K562 (cell line): ENCODE measurements around the gene NYAP1. TPM values are rescaled to one million over a fixed set of nuclear protein-coding genes. Genes with fewer than 3 reads are reported as not detected.

Source experiments
- ATAC-seq: fragments of 200-7000 bp; cut with Tn5 transposase; 3 replicates; pipeline ENCODE4 v1.9.1; 2020; ENCODE audit warnings: moderate library complexity
- BruUV-seq: library from RNA; stranded (reverse); fragments of 400-500 nt; replicated peaks from 2 replicates; lab custom pipeline; 2021; lab: Mats Ljungman, UMichigan
- CTCF ChIA-PET: fragments of 300-600 bp; formaldehyde crosslinking; extraction: SDS; loops from one replicate; lab custom pipeline; 2021; ENCODE audit warnings: low intra/inter-chr PET ratio; lab: Yijun Ruan, JAX
- POLR2A ChIA-PET: fragments of 300-600, 350-650 bp; sonication (Branson Sonifier 250); formaldehyde crosslinking; extraction: SDS; loops from one replicate; lab custom pipeline; 2021; ENCODE audit warnings: antibody characterized with exemption, inconsistent platforms; lab: Yijun Ruan, JAX
- DNase-seq, 4 experiments: peaks; one replicate each; pipeline versions ENCODE4 v3.0.0 to v3.0.0-alpha.2; 2011 to 2018; ENCODE audit warnings: low spot score in 3 of 4, mixed read lengths in 3 of 4; ENCODE audit errors: extremely low read depth in 1 of 4
- FAIRE-seq: peaks from 2 replicates; lab custom pipeline; 2011; peaks lifted over from hg19 to GRCh38; lab: Jason Lieb, UNC
- H2AFZ ChIP-seq: 2 replicates; pipeline ENCODE4 v1.6.0; 2011; ENCODE audit warnings: low read depth, low read length, control low read depth, inconsistent platforms
- H3K27ac ChIP-seq: fragments of 200-600 bp; 3 replicates; pipeline ENCODE4 v1.8.0; 2011; ENCODE audit warnings: low read depth, mild to moderate bottlenecking, control low read depth, inconsistent platforms, low read length, moderate library complexity, mixed read lengths; ENCODE audit errors: extremely low read depth
- H3K27me3 ChIP-seq, 2 experiments: fragments of 300-600 bp in 1 of 2; 2 replicates in 1 of 2; 3 replicates in 1 of 2; pipeline versions ENCODE4 v1.6.0 to v1.8.0; 2011; ENCODE audit warnings: inconsistent platforms in 2 of 2, low read length in 2 of 2, mild to moderate bottlenecking in 1 of 2, mixed read lengths in 1 of 2, moderate library complexity in 1 of 2; ENCODE audit not compliant: control insufficient read depth in 2 of 2, insufficient read depth in 2 of 2
- H3K36me3 ChIP-seq: fragments of 300-600 bp; 3 replicates; pipeline ENCODE4 v1.8.0; 2011; ENCODE audit warnings: mild to moderate bottlenecking, low read length, inconsistent platforms; ENCODE audit not compliant: control insufficient read depth, insufficient read depth
- H3K4me1 ChIP-seq, 2 experiments: fragments of 200-600 bp in 1 of 2; replicated peaks in 1 of 2; 2 replicates in 1 of 2; 3 replicates in 1 of 2; pipeline versions ENCODE4 v1.5.1 to v1.8.0; 2011; ENCODE audit warnings: inconsistent platforms in 2 of 2, low read length in 2 of 2, mild to moderate bottlenecking in 1 of 2, mixed read lengths in 1 of 2, moderate library complexity in 1 of 2; ENCODE audit not compliant: control insufficient read depth in 2 of 2, insufficient read depth in 2 of 2
- H3K4me2 ChIP-seq: 2 replicates; pipeline ENCODE4 v1.6.1; 2011; ENCODE audit warnings: low read length, control low read depth, inconsistent platforms, mixed read lengths; ENCODE audit not compliant: insufficient read depth
- H3K4me3 ChIP-seq: fragments of 200-600 bp; sonication (generic), shearing (Covaris generic); 2 replicates; pipeline ENCODE4 v1.5.1; 2016; ENCODE audit warnings: control low read depth, inconsistent platforms
- H3K79me2 ChIP-seq: fragments of 200-600 bp; 3 replicates; pipeline ENCODE4 v1.8.0; 2011; ENCODE audit warnings: low read length, inconsistent platforms; ENCODE audit not compliant: control insufficient read depth, insufficient read depth
- H3K9ac ChIP-seq, 2 experiments: 2 replicates each; pipeline versions ENCODE4 v1.6.0 to v1.6.1; 2011; ENCODE audit warnings: low read depth in 2 of 2, low read length in 2 of 2, control low read depth in 1 of 2, inconsistent platforms in 1 of 2, mild to moderate bottlenecking in 1 of 2, mixed read lengths in 1 of 2; ENCODE audit not compliant: insufficient read depth in 1 of 2
- H3K9me1 ChIP-seq: one replicate; pipeline ENCODE4 v1.6.0; 2011; ENCODE audit warnings: inconsistent platforms, mild to moderate bottlenecking, low read length, moderate library complexity; ENCODE audit not compliant: control insufficient read depth, insufficient read depth
- H3K9me3 ChIP-seq: replicated peaks from 2 replicates; pipeline ENCODE4 v1.5.1; 2011; ENCODE audit warnings: low read depth, low read length, inconsistent platforms; ENCODE audit not compliant: control insufficient read depth, insufficient read depth
- H4K20me1 ChIP-seq: replicated peaks from 2 replicates; pipeline ENCODE4 v1.6.1; 2011; ENCODE audit warnings: low read length, inconsistent platforms, mixed read lengths; ENCODE audit not compliant: control insufficient read depth, insufficient read depth
- ADNP ChIP-seq: fragments of 200-800 bp; sonication (Bioruptor generic); IDR thresholded peaks from 2 replicates; pipeline ENCODE4 v1.6.1; 2016; ENCODE audit warnings: missing genetic modification characterization, missing compliant biosample characterization
- ARID2 ChIP-seq: fragments of 450-650 bp; IDR thresholded peaks from 2 replicates; pipeline ENCODE4 v1.6.1; 2017; ENCODE audit warnings: antibody characterized with exemption, mild to moderate bottlenecking
- HDAC1 ChIP-seq, 2 experiments: fragments of 450-650 bp; IDR thresholded peaks; 2 replicates each; pipeline ENCODE4 v1.6.1; 2016 to 2017; ENCODE audit warnings: inconsistent platforms in 1 of 2, mild to moderate bottlenecking in 1 of 2, moderate library complexity in 1 of 2
- HDAC2 ChIP-seq: fragments of 450-650 bp; IDR thresholded peaks from 2 replicates; pipeline ENCODE4 v1.6.1; 2016; ENCODE audit warnings: mild to moderate bottlenecking
- KAT7 ChIP-seq: sonication (generic); formaldehyde crosslinking; IDR thresholded peaks from 2 replicates; pipeline ENCODE4 v1.8.0; 2022; ENCODE audit warnings: missing genetic modification reagents, mild to moderate bottlenecking, borderline replicate concordance
- KDM1A ChIP-seq, 2 experiments: fragments of 450-650 bp; IDR thresholded peaks; 2 replicates each; pipeline ENCODE4 v1.6.1; 2016; ENCODE audit warnings: mild to moderate bottlenecking in 2 of 2
- MTA3 ChIP-seq: fragments of 450-650 bp; formaldehyde crosslinking; IDR thresholded peaks from 2 replicates; pipeline ENCODE4 v1.6.1; 2017; ENCODE audit warnings: mild to moderate bottlenecking, borderline replicate concordance
- PTTG1 ChIP-seq: fragments of 450-650 bp; IDR thresholded peaks from 2 replicates; pipeline ENCODE4 v1.6.1; 2016; ENCODE audit warnings: low read depth, mild to moderate bottlenecking, missing genetic modification characterization, missing compliant biosample characterization
- SMARCA5 ChIP-seq: fragments of 450-650 bp; IDR thresholded peaks from 2 replicates; pipeline ENCODE4 v1.6.1; 2016
- XRCC5 ChIP-seq: fragments of 200-400 bp; formaldehyde crosslinking; IDR thresholded peaks from 2 replicates; pipeline ENCODE4 v1.6.1; 2017; ENCODE audit warnings: low read depth, mild to moderate bottlenecking, low read length
- ZBTB17 ChIP-seq: fragments of 450-650 bp; formaldehyde crosslinking; IDR thresholded peaks from 2 replicates; pipeline ENCODE4 v1.4.0; 2020; ENCODE audit warnings: mild to moderate bottlenecking
- WGBS: fragments of 100-300 bp; shearing (Covaris generic); methylation state at CpG from one replicate; pipeline ENCODE4 v1.1.6; 2016; ENCODE audit warnings: low coverage, mixed read lengths; ENCODE audit not compliant: insufficient coverage; ENCODE audit errors: missing lambda C conversion rate; 5-methylcytosine and 5-hydroxymethylcytosine counted together
- in situ Hi-C: fragments of 300-500 bp; cut with MboI; formaldehyde crosslinking; loops from 4 replicates; pipeline ENCODE4 v1.15.0; 2018; ENCODE audit warnings: inconsistent platforms, mixed read lengths
- intact Hi-C: fragments of 100-400 bp; cut with micrococcal nuclease; formaldehyde crosslinking; loops from 2 replicates; pipeline ENCODE4 v1.14.2; 2022
- polyA plus RNA-seq, 8 experiments: library from polyadenylated mRNA; depleted of rRNA in 4 of 8; stranded (reverse) in 5 of 8; unstranded in 3 of 8; fragments of >200 nt; fragmentation: Nextera tagmentation in 2 of 8; fragmentation: Illumina TruSeq in 1 of 8; extraction: Ambion mirVana in 2 of 8; extraction: Trizol in 1 of 8; gene quantifications; 2 replicates each; pipeline versions ENCODE4 v1.2.1 to v1.2.3, GENCODE V29; 2011 to 2014; ENCODE audit warnings: inconsistent platforms in 1 of 8, missing spikeins in 1 of 8
- total RNA-seq, 7 experiments: library from RNA; depleted of rRNA in 6 of 7; stranded (reverse); fragments of >200 nt in 6 of 7; fragmentation: Illumina TruSeq in 2 of 7; extraction: Trizol in 2 of 7; gene quantifications; 2 replicates each; pipeline versions ENCODE4 v1.2.1 to v1.2.3, GENCODE V29; 2011 to 2021; ENCODE audit warnings: low replicate concordance in 1 of 7
- TF ChIP-seq, protein P1 (sequence below): fragments of 450-650 bp; IDR thresholded peaks from 2 replicates; pipeline ENCODE4 v1.6.1; 2016; ENCODE audit warnings: missing biosample characterization, missing genetic modification characterization
- TF ChIP-seq, protein P2 (sequence below): fragments of 250-450 bp; sonication (Bioruptor Pico); IDR thresholded peaks from 2 replicates; pipeline ENCODE4 v1.5.0; 2021
- TF ChIP-seq, protein P3 (sequence below): fragments of 450-650 bp; IDR thresholded peaks from 2 replicates; pipeline ENCODE4 v1.6.1; 2016; ENCODE audit warnings: antibody characterized with exemption
- TF ChIP-seq, protein P4 (sequence below), 2 experiments: fragments of 150-350 bp in 1 of 2; IDR thresholded peaks; 2 replicates each; pipeline ENCODE4 v1.6.1; 2012 to 2016; ENCODE audit warnings: low read depth in 2 of 2, low read length in 2 of 2, mild to moderate bottlenecking in 1 of 2, moderate library complexity in 1 of 2

NYAP1 gene
- total and polyA plus RNA-seq, 9 of the 15 experiments (the other 6 are each of a cell fraction or from before 2014, with no cell fraction given): 0.11 to 0.88 (median 0.22) TPM; not detected in 2

DNA sequence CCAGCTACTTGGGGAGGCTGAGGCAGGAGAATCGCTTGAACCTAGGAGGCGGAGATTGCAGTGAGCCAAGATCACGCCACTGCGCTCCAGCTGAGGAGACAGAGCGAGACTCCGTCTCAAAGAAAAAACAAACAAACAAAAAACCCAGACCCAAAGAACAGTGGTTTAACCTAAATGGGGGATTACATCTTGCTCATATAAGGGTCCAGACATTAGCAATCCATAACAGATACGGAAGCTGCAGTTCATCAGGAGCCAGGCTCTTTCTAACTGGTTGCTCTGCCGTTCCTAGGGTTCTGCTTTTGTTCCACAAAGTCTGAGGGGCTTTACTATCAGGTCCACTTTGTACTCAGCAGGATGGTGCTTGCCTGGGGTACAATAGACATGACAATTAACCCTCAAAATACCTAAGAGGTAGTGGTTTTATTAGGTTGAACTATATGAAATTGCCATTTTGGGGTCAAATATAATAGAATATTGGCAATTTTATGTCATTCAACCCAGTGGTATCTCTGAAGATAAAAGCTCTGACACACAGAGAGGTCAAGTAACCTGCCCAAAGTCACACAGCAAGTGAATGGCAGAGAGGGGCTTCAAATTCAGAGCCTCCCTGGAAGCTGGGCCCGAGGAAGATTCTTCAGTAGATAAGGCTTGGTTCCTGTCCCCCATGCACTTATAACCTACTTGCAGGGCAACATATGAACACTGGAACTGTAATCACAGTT, 21.3 kb downstream of the NYAP1 start:
- POLR2A ChIA-PET: no interaction called here
- no peak for ATAC-seq
- Histone ChIP-seq H3K79me2 (no peaks in the 10 kb centered on the region), H3K4me2 (no peak overlapping the region), H3K9ac (no peak overlapping the region), H3K9me3 (no peaks in the 10 kb centered on the region), H3K4me3 (no peak overlapping the region), H4K20me1 (no peaks in the 10 kb centered on the region), H3K9me1 (no peaks in the 10 kb centered on the region), H3K4me1 (peaks cover 4 to 29% of the 10 kb centered on the region in 2 experiments; a peak in 3 of 5 replicates), H2AFZ (peak overlapping the region; percentile 26; the same call in 1 of the 2 replicates), H3K27me3 (no peaks in the 10 kb centered on the region), H3K27ac (no peak overlapping the region), H3K36me3 (no peaks in the 10 kb centered on the region)
- intact Hi-C loops: loop anchor here (5.0 kb wide), 1 partner anchor 32 kb away; the partner anchor contains the start of gene AGFG2
- CTCF ChIA-PET: no interaction called here
- DNase-seq: peak in 1 of 4 experiments; percentile 7
- in situ Hi-C loops: no loop called here
- no peak for FAIRE-seq
- 76% methylated on average over 9 of the region's 9 CpGs for WGBS
- BruUV-seq: no TSS peak
- TF ChIP-seq, protein P1, sequence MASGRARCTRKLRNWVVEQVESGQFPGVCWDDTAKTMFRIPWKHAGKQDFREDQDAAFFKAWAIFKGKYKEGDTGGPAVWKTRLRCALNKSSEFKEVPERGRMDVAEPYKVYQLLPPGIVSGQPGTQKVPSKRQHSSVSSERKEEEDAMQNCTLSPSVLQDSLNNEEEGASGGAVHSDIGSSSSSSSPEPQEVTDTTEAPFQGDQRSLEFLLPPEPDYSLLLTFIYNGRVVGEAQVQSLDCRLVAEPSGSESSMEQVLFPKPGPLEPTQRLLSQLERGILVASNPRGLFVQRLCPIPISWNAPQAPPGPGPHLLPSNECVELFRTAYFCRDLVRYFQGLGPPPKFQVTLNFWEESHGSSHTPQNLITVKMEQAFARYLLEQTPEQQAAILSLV (tag): no peak
- peak; percentile 84; the same call in 1 of the 2 replicates for TF ChIP-seq HDAC2
- TF ChIP-seq, protein P2, sequence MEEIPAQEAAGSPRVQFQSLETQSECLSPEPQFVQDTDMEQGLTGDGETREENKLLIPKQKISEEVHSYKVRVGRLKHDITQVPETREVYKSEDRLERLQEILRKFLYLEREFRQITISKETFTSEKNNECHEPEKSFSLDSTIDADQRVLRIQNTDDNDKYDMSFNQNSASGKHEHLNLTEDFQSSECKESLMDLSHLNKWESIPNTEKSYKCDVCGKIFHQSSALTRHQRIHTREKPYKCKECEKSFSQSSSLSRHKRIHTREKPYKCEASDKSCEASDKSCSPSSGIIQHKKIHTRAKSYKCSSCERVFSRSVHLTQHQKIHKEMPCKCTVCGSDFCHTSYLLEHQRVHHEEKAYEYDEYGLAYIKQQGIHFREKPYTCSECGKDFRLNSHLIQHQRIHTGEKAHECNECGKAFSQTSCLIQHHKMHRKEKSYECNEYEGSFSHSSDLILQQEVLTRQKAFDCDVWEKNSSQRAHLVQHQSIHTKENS (CRISPR knock-in tag): no peak
- TF ChIP-seq HDAC1 (IDR thresholded peaks at IDR 0.05): peak in 1 of 2 experiments; percentile 27; a peak in 1 of 4 replicates
- TF ChIP-seq KDM1A (IDR thresholded peaks at IDR 0.05): peak; percentile 81 to 90
- TF ChIP-seq SMARCA5: peak; percentile 85
- TF ChIP-seq, protein P3, sequence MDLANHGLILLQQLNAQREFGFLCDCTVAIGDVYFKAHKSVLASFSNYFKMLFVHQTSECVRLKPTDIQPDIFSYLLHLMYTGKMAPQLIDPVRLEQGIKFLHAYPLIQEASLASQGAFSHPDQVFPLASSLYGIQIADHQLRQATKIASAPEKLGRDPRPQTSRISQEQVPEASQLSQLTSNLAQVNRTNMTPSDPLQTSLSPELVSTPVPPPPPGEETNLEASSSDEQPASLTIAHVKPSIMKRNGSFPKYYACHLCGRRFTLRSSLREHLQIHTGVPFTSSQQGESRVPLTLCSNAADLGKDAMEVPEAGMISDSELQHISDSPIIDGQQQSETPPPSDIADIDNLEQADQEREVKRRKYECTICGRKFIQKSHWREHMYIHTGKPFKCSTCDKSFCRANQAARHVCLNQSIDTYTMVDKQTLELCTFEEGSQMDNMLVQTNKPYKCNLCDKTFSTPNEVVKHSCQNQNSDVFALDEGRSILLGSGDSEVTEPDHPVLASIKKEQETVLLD: no peak
- TF ChIP-seq ZBTB17 (CRISPR knock-in tag): peak; percentile 95
- TF ChIP-seq, protein P4, sequence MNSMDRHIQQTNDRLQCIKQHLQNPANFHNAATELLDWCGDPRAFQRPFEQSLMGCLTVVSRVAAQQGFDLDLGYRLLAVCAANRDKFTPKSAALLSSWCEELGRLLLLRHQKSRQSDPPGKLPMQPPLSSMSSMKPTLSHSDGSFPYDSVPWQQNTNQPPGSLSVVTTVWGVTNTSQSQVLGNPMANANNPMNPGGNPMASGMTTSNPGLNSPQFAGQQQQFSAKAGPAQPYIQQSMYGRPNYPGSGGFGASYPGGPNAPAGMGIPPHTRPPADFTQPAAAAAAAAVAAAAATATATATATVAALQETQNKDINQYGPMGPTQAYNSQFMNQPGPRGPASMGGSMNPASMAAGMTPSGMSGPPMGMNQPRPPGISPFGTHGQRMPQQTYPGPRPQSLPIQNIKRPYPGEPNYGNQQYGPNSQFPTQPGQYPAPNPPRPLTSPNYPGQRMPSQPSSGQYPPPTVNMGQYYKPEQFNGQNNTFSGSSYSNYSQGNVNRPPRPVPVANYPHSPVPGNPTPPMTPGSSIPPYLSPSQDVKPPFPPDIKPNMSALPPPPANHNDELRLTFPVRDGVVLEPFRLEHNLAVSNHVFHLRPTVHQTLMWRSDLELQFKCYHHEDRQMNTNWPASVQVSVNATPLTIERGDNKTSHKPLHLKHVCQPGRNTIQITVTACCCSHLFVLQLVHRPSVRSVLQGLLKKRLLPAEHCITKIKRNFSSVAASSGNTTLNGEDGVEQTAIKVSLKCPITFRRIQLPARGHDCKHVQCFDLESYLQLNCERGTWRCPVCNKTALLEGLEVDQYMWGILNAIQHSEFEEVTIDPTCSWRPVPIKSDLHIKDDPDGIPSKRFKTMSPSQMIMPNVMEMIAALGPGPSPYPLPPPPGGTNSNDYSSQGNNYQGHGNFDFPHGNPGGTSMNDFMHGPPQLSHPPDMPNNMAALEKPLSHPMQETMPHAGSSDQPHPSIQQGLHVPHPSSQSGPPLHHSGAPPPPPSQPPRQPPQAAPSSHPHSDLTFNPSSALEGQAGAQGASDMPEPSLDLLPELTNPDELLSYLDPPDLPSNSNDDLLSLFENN (IDR thresholded peaks at IDR 0.05; ENCODE audit: low read depth in 2 of 2, low read length in 2 of 2): peak in 1 of 2 experiments; percentile 66; a peak in 1 of 4 replicates
- no peak for TF ChIP-seq MTA3
- TF ChIP-seq XRCC5: 0 out of 2 replicates have a peak, but pooled peaks have one; percentile 27
- TF ChIP-seq ADNP (tag): peak; percentile 83
- TF ChIP-seq PTTG1 (tag): no peak
- no peak for TF ChIP-seq KAT7 (CRISPR knock-in tag)
- no peak for TF ChIP-seq ARID2
